ENCODE results near the gene SHC2.

Gene SHC2, protein sequence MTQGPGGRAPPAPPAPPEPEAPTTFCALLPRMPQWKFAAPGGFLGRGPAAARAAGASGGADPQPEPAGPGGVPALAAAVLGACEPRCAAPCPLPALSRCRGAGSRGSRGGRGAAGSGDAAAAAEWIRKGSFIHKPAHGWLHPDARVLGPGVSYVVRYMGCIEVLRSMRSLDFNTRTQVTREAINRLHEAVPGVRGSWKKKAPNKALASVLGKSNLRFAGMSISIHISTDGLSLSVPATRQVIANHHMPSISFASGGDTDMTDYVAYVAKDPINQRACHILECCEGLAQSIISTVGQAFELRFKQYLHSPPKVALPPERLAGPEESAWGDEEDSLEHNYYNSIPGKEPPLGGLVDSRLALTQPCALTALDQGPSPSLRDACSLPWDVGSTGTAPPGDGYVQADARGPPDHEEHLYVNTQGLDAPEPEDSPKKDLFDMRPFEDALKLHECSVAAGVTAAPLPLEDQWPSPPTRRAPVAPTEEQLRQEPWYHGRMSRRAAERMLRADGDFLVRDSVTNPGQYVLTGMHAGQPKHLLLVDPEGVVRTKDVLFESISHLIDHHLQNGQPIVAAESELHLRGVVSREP

DNA sequence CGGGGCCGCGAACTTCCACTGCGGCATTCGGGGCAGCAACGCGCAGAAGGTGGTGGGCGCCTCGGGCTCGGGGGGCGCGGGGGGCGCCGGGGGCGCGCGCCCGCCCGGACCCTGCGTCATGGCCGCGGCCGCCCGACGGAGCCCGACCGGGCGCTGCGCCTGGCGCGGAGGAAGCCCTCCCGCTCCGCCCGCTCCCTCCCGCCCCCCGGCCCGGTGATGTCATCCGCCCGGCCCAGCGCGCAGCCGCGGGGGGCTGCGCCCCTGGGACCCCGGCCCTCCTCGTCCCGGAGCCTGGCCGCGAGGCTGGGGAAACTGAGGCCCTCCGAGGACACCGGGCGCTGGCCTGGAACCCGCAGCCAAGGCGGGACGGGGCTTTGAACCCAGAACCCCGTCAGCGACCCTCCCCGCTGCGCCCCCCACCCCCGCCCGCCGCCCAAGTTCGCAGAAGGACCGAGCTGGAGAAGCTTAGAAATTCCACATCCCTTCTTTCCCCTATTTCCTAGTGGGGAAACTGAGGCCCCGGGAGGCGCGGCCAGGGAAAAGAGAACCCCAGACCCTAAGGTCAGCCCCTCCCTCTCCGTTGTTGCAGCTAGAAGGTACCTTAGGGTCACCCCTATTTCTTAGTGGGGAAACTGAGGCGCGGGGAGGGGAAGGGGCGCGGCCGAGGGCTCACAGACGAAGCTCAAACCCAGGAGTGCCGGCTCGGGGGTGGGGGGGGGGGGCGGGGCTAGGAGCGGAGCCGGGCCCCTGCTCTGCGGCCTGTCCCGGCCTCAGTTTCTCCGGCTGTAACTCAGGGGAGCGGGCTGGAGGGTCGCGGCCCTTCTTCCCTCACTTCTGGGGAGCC lies at the start of gene SHC2:
Gene SHC2, minus strand, starts transcription at position 157 of the 844 bp plus-strand sequence. Its CDS starts 37 bp downstream, at position 120.
- DNase-seq, result no peak

GRCh38 chr19:508204-509150 lies 47.6 kb upstream of the SHC2 start:
- no peak for DNase-seq

DNA sequence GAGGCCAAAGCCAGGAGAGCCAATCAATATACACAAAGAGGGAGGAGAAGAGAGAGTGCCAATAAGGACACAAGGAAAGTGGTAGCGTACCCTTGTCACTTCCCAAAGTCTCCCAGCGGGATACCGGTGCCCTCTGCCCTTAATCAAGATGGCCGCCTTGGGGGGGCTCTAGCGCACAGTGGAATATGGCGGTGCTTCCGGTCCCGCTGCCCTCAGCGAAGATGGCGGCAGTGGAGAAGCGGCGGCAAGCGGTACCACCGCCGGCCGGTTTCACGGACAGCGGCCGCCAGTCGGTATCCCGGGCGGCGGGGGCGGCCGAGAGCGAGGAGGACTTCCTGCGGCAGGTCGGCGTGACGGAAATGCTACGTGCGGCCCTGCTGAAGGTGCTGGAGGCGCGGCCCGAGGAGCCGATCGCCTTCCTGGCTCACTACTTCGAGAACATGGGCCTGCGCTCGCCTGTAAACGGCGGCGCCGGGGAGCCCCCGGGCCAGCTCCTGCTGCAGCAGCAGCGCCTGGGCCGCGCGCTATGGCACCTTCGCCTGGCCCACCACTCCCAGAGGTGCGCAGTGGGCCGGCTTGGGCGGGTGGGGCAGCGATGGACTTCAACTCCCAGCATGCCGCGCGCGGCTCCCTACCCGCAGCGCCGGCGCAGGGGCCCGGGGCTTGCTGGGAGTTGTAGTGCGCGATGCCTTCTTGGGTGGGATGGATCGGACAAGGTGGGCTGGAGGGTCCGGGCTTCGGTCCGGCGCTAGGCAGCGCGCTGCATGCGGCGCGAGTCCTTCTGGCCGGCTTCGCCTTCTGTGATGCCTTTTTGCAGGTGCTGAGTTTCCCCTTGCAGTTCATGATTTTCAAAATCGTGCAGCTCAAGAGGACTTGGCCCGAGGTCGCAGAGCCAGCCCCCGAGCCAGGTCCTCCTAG lies 46.7 kb upstream of the SHC2 start, which contains the start of gene TPGS1:
Gene TPGS1, plus strand, starts transcription at position 212 of the 918 bp plus-strand sequence. Its CDS starts 10 bp downstream, at position 222.
- DNase-seq, result peak; percentile 90

GRCh38 chr19:506404-507285 lies 45.8 kb upstream of the SHC2 start:
- DNase-seq, result peak; percentile 96

DNA sequence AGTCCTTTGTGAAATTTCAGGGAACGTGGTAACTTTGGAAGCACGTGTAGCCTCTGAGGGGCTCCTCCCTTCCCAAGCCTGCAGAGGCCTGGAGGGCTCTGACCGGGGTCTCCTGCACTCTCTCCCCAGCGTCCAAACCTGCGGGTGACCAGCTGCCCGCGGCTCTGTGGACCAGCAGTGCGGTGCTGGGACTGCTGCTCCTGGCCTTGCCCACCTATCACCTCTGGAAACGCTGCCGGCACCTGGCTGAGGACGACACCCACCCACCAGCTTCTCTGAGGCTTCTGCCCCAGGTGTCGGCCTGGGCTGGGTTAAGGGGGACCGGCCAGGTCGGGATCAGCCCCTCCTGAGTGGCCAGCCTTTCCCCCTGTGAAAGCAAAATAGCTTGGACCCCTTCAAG lies 43.8 kb upstream of the SHC2 start:
- no peak for DNase-seq

DNA sequence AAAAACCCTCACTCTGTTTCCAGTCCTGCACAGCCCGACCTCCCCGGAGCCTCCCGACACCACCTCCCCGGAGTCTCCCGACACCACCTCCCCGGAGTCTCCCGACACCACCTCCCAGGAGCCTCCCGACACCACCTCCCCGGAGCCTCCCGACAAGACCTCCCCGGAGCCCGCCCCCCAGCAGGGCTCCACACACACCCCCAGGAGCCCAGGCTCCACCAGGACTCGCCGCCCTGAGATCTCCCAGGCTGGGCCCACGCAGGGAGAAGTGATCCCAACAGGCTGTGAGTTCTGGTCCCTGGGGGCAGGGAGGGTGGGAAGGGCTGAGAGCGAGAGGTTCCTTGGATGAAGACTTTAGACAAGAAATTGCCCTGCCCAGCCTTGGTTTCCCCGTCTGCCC lies 40.8 kb upstream of the SHC2 start:
- no peak for DNase-seq

GRCh38 chr19:498977-499623 lies 38.3 kb upstream of the SHC2 start:
- DNase-seq, result no peak

DNA sequence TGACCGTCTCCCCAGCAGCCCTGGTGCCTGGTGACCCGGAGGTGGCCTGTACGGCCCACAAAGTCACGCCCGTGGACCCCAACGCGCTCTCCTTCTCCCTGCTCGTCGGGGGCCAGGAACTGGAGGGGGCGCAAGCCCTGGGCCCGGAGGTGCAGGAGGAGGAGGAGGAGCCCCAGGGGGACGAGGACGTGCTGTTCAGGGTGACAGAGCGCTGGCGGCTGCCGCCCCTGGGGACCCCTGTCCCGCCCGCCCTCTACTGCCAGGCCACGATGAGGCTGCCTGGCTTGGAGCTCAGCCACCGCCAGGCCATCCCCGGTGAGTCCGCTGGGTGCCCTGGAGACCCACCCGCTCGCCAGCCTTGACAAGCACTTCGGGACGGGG lies 37.7 kb upstream of the SHC2 start:
- DNase-seq, result no peak

- no peak for DNase-seq
These were observed 37.2 kb upstream of the SHC2 start for GRCh38 chr19:497869-498510.

GRCh38 chr19:497491-497868 lies 36.6 kb upstream of the SHC2 start:
- DNase-seq, result no peak

DNA sequence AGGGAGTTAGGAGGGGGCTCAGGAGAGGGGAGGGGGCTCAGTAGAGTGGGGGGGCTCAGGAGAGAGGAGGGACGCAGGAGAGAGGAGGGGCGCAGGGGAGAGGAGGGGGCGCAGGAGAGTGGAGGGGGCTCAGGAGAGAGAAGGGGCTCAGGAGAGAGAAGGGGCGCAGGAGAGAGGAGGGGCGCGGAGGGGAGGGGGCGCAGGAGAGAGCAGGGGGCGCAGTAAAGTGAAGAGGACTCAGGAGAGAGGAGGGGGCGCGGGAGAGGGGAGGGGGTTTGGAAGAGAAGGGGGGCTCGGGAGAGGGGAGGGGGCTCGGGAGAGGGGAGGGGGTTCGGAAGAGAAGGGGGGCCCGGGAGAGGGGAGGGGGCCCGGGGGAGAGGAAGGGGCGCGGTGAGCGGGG lies 36.2 kb upstream of the SHC2 start:
- no peak for DNase-seq

DNA sequence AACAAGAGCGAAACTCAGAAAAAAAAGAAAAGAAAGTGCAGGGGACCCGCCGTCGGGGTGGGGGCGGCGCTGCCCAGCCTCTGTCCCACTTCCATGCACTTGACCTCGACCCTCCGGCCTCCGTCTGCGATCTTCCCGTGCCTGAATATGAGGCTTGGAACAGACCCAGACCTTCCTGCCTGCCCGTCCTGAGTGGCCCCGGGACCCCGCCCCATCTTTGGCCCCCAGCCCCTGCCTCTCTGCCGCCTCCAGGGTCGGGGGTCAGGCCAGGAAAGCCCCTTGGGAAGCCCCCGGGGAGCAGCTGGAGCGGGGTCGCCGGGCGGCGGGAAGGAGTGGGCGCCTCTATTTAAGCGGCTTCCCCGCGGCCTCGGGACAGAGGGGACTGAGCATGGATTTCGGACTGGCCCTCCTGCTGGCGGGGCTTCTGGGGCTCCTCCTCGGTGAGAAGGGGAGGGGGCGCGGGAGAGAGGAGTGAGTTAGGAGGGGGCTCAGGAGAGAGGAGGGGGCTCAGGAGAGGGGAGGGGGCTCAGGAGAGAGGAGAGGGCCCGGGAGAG lies 35.4 kb upstream of the SHC2 start, which contains the start of gene MADCAM1:
Gene MADCAM1, plus strand, starts transcription at position 375 of the 554 bp plus-strand sequence. Its CDS starts 14 bp downstream, at position 389.
- DNase-seq, result no peak

- DNase-seq, result peak; percentile 40
These were observed 34.7 kb upstream of the SHC2 start for GRCh38 chr19:495402-496111.

DNA sequence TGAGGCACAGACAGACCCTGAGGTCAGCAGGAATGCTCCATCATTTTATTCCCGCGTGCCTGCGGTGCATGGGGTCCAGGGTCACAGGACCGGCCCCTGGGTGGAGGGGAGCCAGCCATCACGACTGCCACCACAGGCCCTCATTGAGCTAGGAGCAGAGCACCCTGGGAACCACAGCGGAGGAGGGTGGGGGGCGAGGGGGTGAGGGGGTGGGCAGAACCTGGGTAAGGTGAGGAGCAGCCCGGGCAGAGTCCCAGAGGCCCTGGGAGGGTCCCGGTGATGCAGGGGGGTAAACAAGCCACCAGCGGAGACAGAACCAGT lies 34.2 kb upstream of the SHC2 start:
- no peak for DNase-seq

DNA sequence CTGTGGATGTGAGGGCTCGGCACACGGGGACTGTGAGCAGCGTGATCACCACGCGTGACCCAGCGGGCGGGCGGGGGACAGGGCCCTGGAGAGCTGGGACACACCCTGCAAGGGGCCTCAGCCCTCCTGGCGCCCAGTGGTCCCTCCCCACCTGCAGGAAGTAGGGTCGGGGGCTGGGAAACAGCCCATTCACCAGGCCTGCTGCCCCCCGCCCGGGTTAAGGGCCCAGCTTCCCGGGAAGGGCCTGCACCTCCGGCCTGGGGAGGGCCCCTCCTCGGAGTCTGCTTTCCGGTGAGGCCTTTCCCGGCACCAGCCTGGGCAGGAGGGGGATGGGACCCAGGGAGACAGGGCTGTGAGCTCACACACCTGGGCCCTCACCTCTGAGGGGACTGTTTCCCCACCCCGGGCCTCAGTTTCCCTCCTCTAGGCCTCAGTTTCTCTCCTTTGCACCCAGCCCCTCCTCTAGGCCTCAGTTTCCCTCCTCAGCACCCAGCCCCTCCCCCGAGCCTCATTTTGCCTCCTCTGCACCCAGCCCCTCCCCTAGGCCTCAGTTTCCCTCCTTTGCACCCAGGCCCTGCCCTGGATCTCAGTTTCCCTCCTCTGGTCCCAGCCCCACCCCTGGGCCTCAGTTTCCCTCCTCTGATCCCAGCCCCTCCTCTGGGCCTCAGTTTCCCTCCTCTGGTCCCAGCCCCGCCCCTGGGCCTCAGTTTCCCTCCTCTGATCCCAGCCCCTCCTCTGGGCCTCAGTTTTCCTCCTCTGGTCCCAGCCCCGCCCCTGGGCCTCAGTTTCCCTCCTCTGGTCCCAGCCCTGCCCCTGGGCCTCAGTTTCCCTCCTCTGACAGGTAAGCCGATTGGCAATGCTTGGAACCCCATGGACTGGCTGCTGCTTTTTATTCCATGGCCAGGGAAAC lies 33.6 kb upstream of the SHC2 start:
- no peak for DNase-seq

GRCh38 chr19:493391-494170 lies 32.7 kb upstream of the SHC2 start:
- no peak for DNase-seq
